ENCODE results near the gene VEZT. TPM values are rescaled to one million over a fixed set of nuclear protein-coding genes. Genes with fewer than 3 reads are reported as not detected.

Gene VEZT
- 60.3 to 76.0 TPM (median 73.5 TPM) in 5 replicates for total RNA-seq (2022; extraction: Qiagen RNA extraction; ENCODE audit: low read depth)

GRCh38 chr12:95217377-95218149 is at the start of gene VEZT, which contains the start of gene FGD6:
Gene VEZT, plus strand, starts transcription at chr12:95217807. Its CDS starts 44 bp downstream, at chr12:95217851.
Gene FGD6, minus strand, starts transcription at chr12:95217467. Its CDS starts 227 bp downstream, at chr12:95217240.

Other genes with a start within 250 kb of the VEZT start
- 127 to 178 TPM (median 132 TPM) in 5 replicates for gene NDUFA12, start 214.1 kb upstream of the VEZT start, total RNA-seq (2022; extraction: Qiagen RNA extraction; ENCODE audit: low read depth)
- 25.3 to 28.8 TPM (median 26.6 TPM) in 5 replicates for gene NR2C1, start 144.2 kb upstream of the VEZT start, total RNA-seq (2022; extraction: Qiagen RNA extraction; ENCODE audit: low read depth)
- gene FGD6, start 340 bp upstream of the VEZT start, total RNA-seq (2022; extraction: Qiagen RNA extraction; ENCODE audit: low read depth): 15.6 to 22.8 TPM (median 17.6 TPM) in 5 replicates

Data from A549 treated with DMSO at 1 μM for 4 hours (cell line).